OCI-LY1 (cell line): ENCODE measurements around the gene FBXW8.

Source experiments
- H2AFZ ChIP-seq: fragments of 200-600 bp; sonication (generic), shearing (Covaris generic); 2 replicates; pipeline ENCODE4 v1.6.0; 2014; ENCODE audit warnings: antibody characterized with exemption, mild to moderate bottlenecking, low read length
- H3F3A ChIP-seq: fragments of 200-600 bp; sonication (generic), shearing (Covaris generic); 2 replicates; pipeline ENCODE4 v1.6.0; 2014; ENCODE audit warnings: mild to moderate bottlenecking, antibody characterized with exemption, low read length, moderate library complexity; ENCODE audit not compliant: insufficient read depth
- H3K27ac ChIP-seq: fragments of 200-600 bp; sonication (generic); 2 replicates; pipeline ENCODE4 v1.5.1; 2014; ENCODE audit warnings: low read length, mixed run types, mild to moderate bottlenecking, low read depth; ENCODE audit not compliant: poor library complexity, severe bottlenecking
- H3K27me3 ChIP-seq: fragments of 200-600 bp; sonication (generic); 2 replicates; pipeline ENCODE4 v1.6.0; 2014; ENCODE audit warnings: antibody characterized with exemption, mild to moderate bottlenecking, low read length, moderate library complexity; ENCODE audit not compliant: insufficient read depth
- H3K36me3 ChIP-seq: fragments of 200-600 bp; sonication (generic); 2 replicates; pipeline ENCODE4 v1.6.1; 2014; ENCODE audit warnings: mild to moderate bottlenecking, antibody characterized with exemption, low read length, moderate library complexity, mixed read lengths; ENCODE audit not compliant: insufficient read depth
- H3K4me1 ChIP-seq: fragments of 200-600 bp; sonication (generic); 2 replicates; pipeline ENCODE4 v1.5.1; 2014; ENCODE audit warnings: mild to moderate bottlenecking, low read length, moderate library complexity; ENCODE audit not compliant: insufficient read depth, severe bottlenecking
- H3K4me2 ChIP-seq: fragments of 200-600 bp; sonication (generic), shearing (Covaris generic); 2 replicates; pipeline ENCODE4 v1.6.1; 2014; ENCODE audit warnings: low read length
- H3K4me3 ChIP-seq: fragments of 200-600 bp; sonication (generic); 2 replicates; pipeline ENCODE4 v1.5.1; 2014; ENCODE audit warnings: low read length, low read depth, mild to moderate bottlenecking, mixed read lengths; ENCODE audit not compliant: poor library complexity, severe bottlenecking
- H3K79me2 ChIP-seq: fragments of 200-600 bp; shearing (Covaris generic); 2 replicates; pipeline ENCODE4 v1.6.1; 2016; ENCODE audit warnings: mixed run types, low read length, mixed read lengths; ENCODE audit not compliant: insufficient read depth
- H3K9ac ChIP-seq: fragments of 200-600 bp; sonication (generic), shearing (Covaris generic); 2 replicates; pipeline ENCODE4 v1.6.1; 2014; ENCODE audit warnings: mild to moderate bottlenecking, low read length, mixed read lengths
- H3K9me2 ChIP-seq: fragments of 200-600 bp; sonication (generic), shearing (Covaris generic); 2 replicates; pipeline ENCODE4 v1.6.1; 2014; ENCODE audit warnings: low read depth, mild to moderate bottlenecking, low read length, mixed read lengths
- H3K9me3 ChIP-seq: fragments of 200-600 bp; shearing (Covaris generic); 2 replicates; pipeline ENCODE4 v1.6.1; 2014; ENCODE audit warnings: low read length, mixed read lengths
- H4K20me1 ChIP-seq: fragments of 200-600 bp; sonication (generic), shearing (Covaris generic); 2 replicates; pipeline ENCODE4 v1.6.0; 2016; ENCODE audit warnings: mild to moderate bottlenecking, low read length; ENCODE audit not compliant: insufficient read depth
- EZH2 ChIP-seq: fragments of 200-600 bp; sonication (generic), shearing (Covaris generic); IDR thresholded peaks from 2 replicates; pipeline ENCODE4 v1.8.0; 2017; ENCODE audit warnings: borderline replicate concordance, mixed run types, mild to moderate bottlenecking, antibody characterized with exemption, low read length, moderate library complexity, mixed read lengths
- TF ChIP-seq, protein P1 (sequence below): fragments of 200-600 bp; sonication (generic), shearing (Covaris generic); IDR thresholded peaks from 2 replicates; pipeline ENCODE4 v1.5.1; 2017; ENCODE audit warnings: mild to moderate bottlenecking, antibody characterized with exemption, low read length, moderate library complexity, mixed read lengths

Gene FBXW8, protein sequence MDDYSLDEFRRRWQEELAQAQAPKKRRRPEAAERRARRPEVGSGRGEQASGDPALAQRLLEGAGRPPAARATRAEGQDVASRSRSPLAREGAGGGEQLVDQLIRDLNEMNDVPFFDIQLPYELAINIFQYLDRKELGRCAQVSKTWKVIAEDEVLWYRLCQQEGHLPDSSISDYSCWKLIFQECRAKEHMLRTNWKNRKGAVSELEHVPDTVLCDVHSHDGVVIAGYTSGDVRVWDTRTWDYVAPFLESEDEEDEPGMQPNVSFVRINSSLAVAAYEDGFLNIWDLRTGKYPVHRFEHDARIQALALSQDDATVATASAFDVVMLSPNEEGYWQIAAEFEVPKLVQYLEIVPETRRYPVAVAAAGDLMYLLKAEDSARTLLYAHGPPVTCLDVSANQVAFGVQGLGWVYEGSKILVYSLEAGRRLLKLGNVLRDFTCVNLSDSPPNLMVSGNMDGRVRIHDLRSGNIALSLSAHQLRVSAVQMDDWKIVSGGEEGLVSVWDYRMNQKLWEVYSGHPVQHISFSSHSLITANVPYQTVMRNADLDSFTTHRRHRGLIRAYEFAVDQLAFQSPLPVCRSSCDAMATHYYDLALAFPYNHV

DNA sequence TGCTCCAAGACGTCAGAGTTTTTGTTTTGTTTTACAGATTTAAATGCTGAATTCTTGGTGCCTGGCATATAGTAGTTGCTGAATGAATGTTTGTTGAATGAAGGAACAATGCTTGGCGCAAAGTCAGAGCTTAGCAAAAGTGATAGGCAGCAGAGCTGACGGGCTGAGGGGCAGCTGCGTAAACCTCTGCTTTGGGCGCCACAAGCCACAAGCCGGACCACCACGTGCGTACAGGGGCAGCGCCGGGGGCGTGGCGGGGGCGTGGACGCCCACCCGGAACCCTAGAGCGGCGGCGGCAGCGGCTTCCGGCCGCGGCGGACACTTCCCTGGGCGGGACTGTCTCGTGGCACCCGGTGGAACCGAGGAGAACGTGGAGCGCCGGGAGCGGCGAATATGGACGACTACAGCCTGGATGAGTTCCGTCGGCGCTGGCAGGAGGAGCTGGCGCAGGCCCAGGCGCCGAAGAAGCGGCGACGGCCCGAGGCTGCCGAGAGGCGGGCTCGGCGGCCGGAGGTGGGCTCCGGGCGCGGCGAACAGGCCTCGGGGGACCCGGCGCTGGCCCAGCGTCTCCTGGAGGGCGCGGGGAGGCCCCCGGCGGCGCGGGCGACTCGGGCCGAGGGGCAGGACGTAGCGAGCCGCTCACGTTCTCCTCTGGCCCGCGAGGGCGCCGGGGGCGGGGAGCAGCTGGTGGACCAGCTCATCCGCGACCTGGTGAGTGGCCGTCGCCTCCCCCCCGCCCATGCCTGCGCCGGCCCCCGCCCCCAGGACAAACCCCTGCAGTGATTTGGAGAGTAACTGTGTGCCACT is at the start of gene FBXW8:
Gene FBXW8, plus strand, starts transcription at position 306 of the 807 bp plus-strand sequence. Its CDS starts 88 bp downstream, at position 394.
- Histone ChIP-seq H3K27ac (no peak within 1 kb of the TSS), H3F3A (no peaks in the 10 kb centered on the region)
- TF ChIP-seq, protein P1, sequence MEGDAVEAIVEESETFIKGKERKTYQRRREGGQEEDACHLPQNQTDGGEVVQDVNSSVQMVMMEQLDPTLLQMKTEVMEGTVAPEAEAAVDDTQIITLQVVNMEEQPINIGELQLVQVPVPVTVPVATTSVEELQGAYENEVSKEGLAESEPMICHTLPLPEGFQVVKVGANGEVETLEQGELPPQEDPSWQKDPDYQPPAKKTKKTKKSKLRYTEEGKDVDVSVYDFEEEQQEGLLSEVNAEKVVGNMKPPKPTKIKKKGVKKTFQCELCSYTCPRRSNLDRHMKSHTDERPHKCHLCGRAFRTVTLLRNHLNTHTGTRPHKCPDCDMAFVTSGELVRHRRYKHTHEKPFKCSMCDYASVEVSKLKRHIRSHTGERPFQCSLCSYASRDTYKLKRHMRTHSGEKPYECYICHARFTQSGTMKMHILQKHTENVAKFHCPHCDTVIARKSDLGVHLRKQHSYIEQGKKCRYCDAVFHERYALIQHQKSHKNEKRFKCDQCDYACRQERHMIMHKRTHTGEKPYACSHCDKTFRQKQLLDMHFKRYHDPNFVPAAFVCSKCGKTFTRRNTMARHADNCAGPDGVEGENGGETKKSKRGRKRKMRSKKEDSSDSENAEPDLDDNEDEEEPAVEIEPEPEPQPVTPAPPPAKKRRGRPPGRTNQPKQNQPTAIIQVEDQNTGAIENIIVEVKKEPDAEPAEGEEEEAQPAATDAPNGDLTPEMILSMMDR: no peak
- TF ChIP-seq EZH2: no peak

DNA sequence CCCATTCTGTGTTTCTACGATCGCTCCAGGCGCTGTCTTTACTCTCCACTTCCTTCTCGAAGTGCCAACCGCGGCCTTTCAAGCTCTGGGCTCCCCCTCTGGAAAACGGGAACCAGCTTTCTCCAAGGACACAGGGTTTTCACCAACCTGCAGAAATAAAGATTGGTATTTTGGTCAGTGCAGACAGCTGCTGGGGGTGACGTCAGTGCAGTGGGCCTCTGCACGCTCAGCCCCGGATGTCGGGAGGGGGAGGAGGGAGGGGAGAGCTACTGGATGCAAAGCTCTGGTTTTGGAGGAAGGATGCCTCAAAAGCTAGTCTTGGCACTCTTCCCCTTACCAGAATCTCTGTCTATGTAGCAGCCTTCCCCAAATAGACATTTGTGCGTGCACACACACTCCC is 49.4 kb upstream of the FBXW8 start:
- Histone ChIP-seq H3K4me1 (peaks cover 68% of the 10 kb centered on the region), H3K79me2 (no peaks in the 10 kb centered on the region), H3K27me3 (no peaks in the 10 kb centered on the region), H3K27ac (peak overlapping the region; percentile 88), H3K4me2 (peak overlapping the region; percentile 44), H3K36me3 (peaks cover 53% of the 10 kb centered on the region), H4K20me1 (no peaks in the 10 kb centered on the region), H3K9me3 (no peaks in the 10 kb centered on the region), H3K4me3 (peak overlapping the region; percentile 9), H3K9ac (no peak overlapping the region), H3F3A (no peaks in the 10 kb centered on the region), H2AFZ (no peak overlapping the region), H3K9me2 (no peaks in the 10 kb centered on the region)
- TF ChIP-seq, protein P1: no peak
- TF ChIP-seq EZH2: no peak

More for the DNA sequence above, at the start of gene FBXW8:
- peak within 1 kb of the TSS; percentile 72 for H3K9ac ChIP-seq
- peaks cover 14% of the 10 kb centered on the region for H3K79me2 ChIP-seq
- H2AFZ ChIP-seq: peak within 1 kb of the TSS; percentile 17; the same call in 1 of the 2 replicates
- no peaks in the 10 kb centered on the region for H3K9me2 ChIP-seq
- H3K4me3 ChIP-seq: peak within 1 kb of the TSS; percentile 94
- no peaks in the 10 kb centered on the region for H3K9me3 ChIP-seq
- no peaks in the 10 kb centered on the region for H4K20me1 ChIP-seq
- H3K27me3 ChIP-seq: no peaks in the 10 kb centered on the region
- peaks cover 18% of the 10 kb centered on the region for H3K4me1 ChIP-seq
- peak within 1 kb of the TSS; percentile 100 for H3K4me2 ChIP-seq
- H3K36me3 ChIP-seq: peaks cover 6% of the 10 kb centered on the region; the same call in 1 of the 2 replicates

DNA sequence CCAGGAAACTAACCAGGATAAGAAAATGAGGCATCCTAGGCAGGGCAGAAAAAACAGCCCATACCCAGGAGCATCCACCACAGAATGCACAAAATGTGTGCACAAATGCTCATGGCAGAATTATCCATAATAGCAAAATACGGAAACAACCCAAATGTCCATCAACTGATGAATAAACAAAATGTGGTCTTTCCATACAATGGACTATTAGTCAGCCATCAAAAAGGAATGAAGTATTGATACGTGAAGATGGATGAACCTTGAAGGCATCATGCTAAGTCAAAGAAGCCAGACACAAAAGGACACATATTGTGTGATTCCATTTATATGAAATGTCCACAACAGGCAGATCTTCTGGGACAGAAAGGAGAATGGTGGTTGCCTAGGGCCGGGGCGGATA is 48.6 kb upstream of the FBXW8 start:
- Histone ChIP-seq H3K4me1 (peaks cover 67% of the 10 kb centered on the region), H3K4me2 (peak overlapping the region; percentile 44), H2AFZ (no peak overlapping the region), H3K36me3 (peaks cover 53% of the 10 kb centered on the region), H4K20me1 (no peaks in the 10 kb centered on the region), H3K4me3 (peak overlapping the region; percentile 0), H3K79me2 (no peaks in the 10 kb centered on the region), H3F3A (no peaks in the 10 kb centered on the region), H3K9me2 (no peaks in the 10 kb centered on the region), H3K9me3 (no peaks in the 10 kb centered on the region), H3K27ac (peak overlapping the region; percentile 88), H3K27me3 (no peaks in the 10 kb centered on the region), H3K9ac (no peak overlapping the region)
- TF ChIP-seq, protein P1: no peak
- TF ChIP-seq EZH2: no peak
